Activated naive CD8-positive, alpha-beta T cell treated with anti-CD3 and anti-CD28 coated beads for 36 hours (primary cell): ENCODE results near the gene LINS1. TPM values are rescaled to one million over a fixed set of nuclear protein-coding genes. Genes with fewer than 3 reads are reported as not detected.

Experiments used
- DNase-seq: peaks from one replicate; pipeline ENCODE4 v3.0.0; 2021
- H3K27ac Mint-ChIP-seq: one replicate; pipeline ENCODE4 v1.8.0; 2022; ENCODE audit warnings: mild to moderate bottlenecking, moderate library complexity, mixed read lengths
- H3K27me3 Mint-ChIP-seq: one replicate; pipeline ENCODE4 v1.8.0; 2022; ENCODE audit warnings: mild to moderate bottlenecking, mixed read lengths
- H3K36me3 Mint-ChIP-seq: one replicate; pipeline ENCODE4 v1.8.0; 2021; ENCODE audit warnings: mild to moderate bottlenecking, mixed read lengths
- H3K4me1 Mint-ChIP-seq: one replicate; pipeline ENCODE4 v1.8.0; 2021; ENCODE audit warnings: mixed read lengths
- H3K4me3 Mint-ChIP-seq: one replicate; pipeline ENCODE4 v1.8.0; 2022; ENCODE audit warnings: mild to moderate bottlenecking, moderate library complexity, mixed read lengths
- H3K9me3 Mint-ChIP-seq: one replicate; pipeline ENCODE4 v1.8.0; 2022; ENCODE audit warnings: mixed read lengths
- total RNA-seq, 2 experiments: library from RNA; stranded (reverse); gene quantifications; one replicate each; pipeline ENCODE4 v1.2.3, GENCODE V29; 2021

LINS1 gene
- total RNA-seq, 2 experiments from 2014 or later = 27.0 to 27.6 TPM

GRCh38 chr15:100544946-100545345 is 57.0 kb downstream of the LINS1 start:
- DNase-seq = no peak
- no peaks in the 10 kb centered on the region for H3K9me3 Mint-ChIP-seq
- H3K4me3 Mint-ChIP-seq = no peak overlapping the region
- no peak overlapping the region for H3K27ac Mint-ChIP-seq
- H3K4me1 Mint-ChIP-seq = peaks cover 8% of the 10 kb centered on the region
- no peaks in the 10 kb centered on the region for H3K36me3 Mint-ChIP-seq
- H3K27me3 Mint-ChIP-seq = no peaks in the 10 kb centered on the region

- H3K4me1 Mint-ChIP-seq = peaks cover 8% of the 10 kb centered on the region
- H3K4me3 Mint-ChIP-seq = no peak overlapping the region
- H3K36me3 Mint-ChIP-seq = no peaks in the 10 kb centered on the region
- no peaks in the 10 kb centered on the region for H3K27me3 Mint-ChIP-seq
- H3K9me3 Mint-ChIP-seq = no peaks in the 10 kb centered on the region
- no peak for DNase-seq
- no peak overlapping the region for H3K27ac Mint-ChIP-seq
Observed at GRCh38 chr15:100544338-100544841, 57.6 kb downstream of the LINS1 start.

GRCh38 chr15:100542290-100542689 is 59.7 kb downstream of the LINS1 start:
- no peak for DNase-seq
- no peaks in the 10 kb centered on the region for H3K9me3 Mint-ChIP-seq
- H3K4me1 Mint-ChIP-seq = peaks cover 8% of the 10 kb centered on the region
- H3K4me3 Mint-ChIP-seq = no peak overlapping the region
- H3K27ac Mint-ChIP-seq = no peak overlapping the region
- H3K36me3 Mint-ChIP-seq = peaks cover 9% of the 10 kb centered on the region
- no peaks in the 10 kb centered on the region for H3K27me3 Mint-ChIP-seq

GRCh38 chr15:100537331-100537730 is 64.7 kb downstream of the LINS1 start:
- Mint-ChIP-seq H3K27me3 (no peaks in the 10 kb centered on the region), H3K9me3 (no peaks in the 10 kb centered on the region), H3K27ac (no peak overlapping the region), H3K4me1 (no peaks in the 10 kb centered on the region), H3K4me3 (no peak overlapping the region), H3K36me3 (peaks cover 9% of the 10 kb centered on the region)
- no peak for DNase-seq

- H3K9me3 Mint-ChIP-seq = no peaks in the 10 kb centered on the region
- H3K27me3 Mint-ChIP-seq = no peaks in the 10 kb centered on the region
- peaks cover 9% of the 10 kb centered on the region for H3K36me3 Mint-ChIP-seq
- H3K27ac Mint-ChIP-seq = no peak overlapping the region
- H3K4me3 Mint-ChIP-seq = no peak overlapping the region
- no peaks in the 10 kb centered on the region for H3K4me1 Mint-ChIP-seq
- no peak for DNase-seq
Observed at GRCh38 chr15:100536733-100537132, 65.3 kb downstream of the LINS1 start.

GRCh38 chr15:100533886-100534285 is 68.1 kb downstream of the LINS1 start:
- Mint-ChIP-seq H3K27ac (no peak overlapping the region), H3K4me3 (no peak overlapping the region), H3K4me1 (peaks cover 2% of the 10 kb centered on the region), H3K36me3 (peaks cover 5% of the 10 kb centered on the region), H3K9me3 (no peaks in the 10 kb centered on the region), H3K27me3 (no peaks in the 10 kb centered on the region)
- no peak for DNase-seq

- Mint-ChIP-seq H3K4me3 (no peak overlapping the region), H3K27ac (no peak overlapping the region)
Observed at GRCh38 chr15:100531823-100532327, 70.1 kb downstream of the LINS1 start.

GRCh38 chr15:100531204-100531603 is 70.8 kb downstream of the LINS1 start:
- no peak for DNase-seq
- Mint-ChIP-seq H3K27ac (no peak overlapping the region), H3K27me3 (no peaks in the 10 kb centered on the region), H3K9me3 (no peaks in the 10 kb centered on the region), H3K36me3 (no peaks in the 10 kb centered on the region), H3K4me3 (no peak overlapping the region), H3K4me1 (peaks cover 2% of the 10 kb centered on the region)

More at GRCh38 chr15:100531823-100532327, 70.1 kb downstream of the LINS1 start:
- Mint-ChIP-seq H3K4me1 (peaks cover 2% of the 10 kb centered on the region), H3K9me3 (no peaks in the 10 kb centered on the region), H3K36me3 (no peaks in the 10 kb centered on the region), H3K27me3 (no peaks in the 10 kb centered on the region)
- no peak for DNase-seq

GRCh38 chr15:100529556-100529955 is 72.4 kb downstream of the LINS1 start:
- Mint-ChIP-seq H3K27me3 (no peaks in the 10 kb centered on the region), H3K4me1 (peaks cover 2% of the 10 kb centered on the region), H3K27ac (no peak overlapping the region), H3K9me3 (no peaks in the 10 kb centered on the region), H3K4me3 (no peak overlapping the region), H3K36me3 (no peaks in the 10 kb centered on the region)
- DNase-seq = no peak

GRCh38 chr15:100528833-100529428 is 73.1 kb downstream of the LINS1 start, which contains the start of gene CERS3:
TSS of gene CERS3 (minus strand) at chr15:100528950. CDS start at chr15:100501849, 27,101 bp downstream.
- no peak within 1 kb of the TSS for H3K27ac Mint-ChIP-seq
- no peaks in the 10 kb centered on the region for H3K9me3 Mint-ChIP-seq
- H3K4me1 Mint-ChIP-seq = peaks cover 2% of the 10 kb centered on the region
- H3K4me3 Mint-ChIP-seq = no peak within 1 kb of the TSS
- H3K27me3 Mint-ChIP-seq = no peaks in the 10 kb centered on the region
- no peaks in the 10 kb centered on the region for H3K36me3 Mint-ChIP-seq
- DNase-seq = no peak

GRCh38 chr15:100526027-100526481 is 75.9 kb downstream of the LINS1 start:
- Mint-ChIP-seq H3K9me3 (no peaks in the 10 kb centered on the region), H3K36me3 (peaks cover 5% of the 10 kb centered on the region), H3K27me3 (no peaks in the 10 kb centered on the region), H3K27ac (no peak overlapping the region), H3K4me1 (peaks cover 6% of the 10 kb centered on the region), H3K4me3 (no peak overlapping the region)
- DNase-seq = no peak

- no peak for DNase-seq
- no peak overlapping the region for H3K4me3 Mint-ChIP-seq
- no peak overlapping the region for H3K27ac Mint-ChIP-seq
- no peaks in the 10 kb centered on the region for H3K9me3 Mint-ChIP-seq
- H3K4me1 Mint-ChIP-seq = peaks cover 9% of the 10 kb centered on the region
- no peaks in the 10 kb centered on the region for H3K27me3 Mint-ChIP-seq
- peaks cover 5% of the 10 kb centered on the region for H3K36me3 Mint-ChIP-seq
Observed at GRCh38 chr15:100525436-100525835, 76.5 kb downstream of the LINS1 start.

- peaks cover 13% of the 10 kb centered on the region for H3K4me1 Mint-ChIP-seq
- no peak overlapping the region for H3K27ac Mint-ChIP-seq
- peaks cover 5% of the 10 kb centered on the region for H3K36me3 Mint-ChIP-seq
- DNase-seq = no peak
- no peaks in the 10 kb centered on the region for H3K27me3 Mint-ChIP-seq
- no peaks in the 10 kb centered on the region for H3K9me3 Mint-ChIP-seq
- no peak overlapping the region for H3K4me3 Mint-ChIP-seq
Observed at GRCh38 chr15:100524326-100524725, 77.7 kb downstream of the LINS1 start.

GRCh38 chr15:100521907-100522306 is 80.1 kb downstream of the LINS1 start:
- Mint-ChIP-seq H3K4me1 (peaks cover 13% of the 10 kb centered on the region), H3K36me3 (peaks cover 5% of the 10 kb centered on the region), H3K27ac (no peak overlapping the region), H3K9me3 (no peaks in the 10 kb centered on the region), H3K27me3 (no peaks in the 10 kb centered on the region), H3K4me3 (no peak overlapping the region)
- no peak for DNase-seq

- no peak overlapping the region for H3K27ac Mint-ChIP-seq
- H3K36me3 Mint-ChIP-seq = peaks cover 5% of the 10 kb centered on the region
- no peak for DNase-seq
- no peak overlapping the region for H3K4me3 Mint-ChIP-seq
- H3K27me3 Mint-ChIP-seq = no peaks in the 10 kb centered on the region
- peaks cover 15% of the 10 kb centered on the region for H3K4me1 Mint-ChIP-seq
- H3K9me3 Mint-ChIP-seq = no peaks in the 10 kb centered on the region
Observed at GRCh38 chr15:100520132-100520921, 81.7 kb downstream of the LINS1 start.
